Measurements from ENCODE around the gene NARS2.

DNA sequence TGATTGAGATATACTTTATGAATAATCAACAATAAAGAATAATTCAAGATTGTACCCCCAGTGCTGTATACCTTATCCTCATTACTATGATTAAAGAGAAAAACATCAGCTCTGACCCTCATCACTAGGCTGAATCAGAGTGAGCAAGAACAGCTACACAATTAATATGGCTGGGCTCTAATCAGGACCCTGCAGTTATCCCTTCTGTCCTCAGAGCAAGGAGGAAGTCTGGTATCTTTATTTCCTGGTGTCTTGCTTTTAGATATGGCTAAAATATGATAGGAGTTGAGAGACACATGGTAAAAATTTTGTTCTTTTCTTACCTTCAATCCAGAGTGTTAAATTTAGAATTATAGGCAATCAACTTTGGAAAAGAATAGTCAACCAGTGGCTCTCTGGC is 128.5 kb downstream of the NARS2 start:
- TF ChIP-seq, protein P1, sequence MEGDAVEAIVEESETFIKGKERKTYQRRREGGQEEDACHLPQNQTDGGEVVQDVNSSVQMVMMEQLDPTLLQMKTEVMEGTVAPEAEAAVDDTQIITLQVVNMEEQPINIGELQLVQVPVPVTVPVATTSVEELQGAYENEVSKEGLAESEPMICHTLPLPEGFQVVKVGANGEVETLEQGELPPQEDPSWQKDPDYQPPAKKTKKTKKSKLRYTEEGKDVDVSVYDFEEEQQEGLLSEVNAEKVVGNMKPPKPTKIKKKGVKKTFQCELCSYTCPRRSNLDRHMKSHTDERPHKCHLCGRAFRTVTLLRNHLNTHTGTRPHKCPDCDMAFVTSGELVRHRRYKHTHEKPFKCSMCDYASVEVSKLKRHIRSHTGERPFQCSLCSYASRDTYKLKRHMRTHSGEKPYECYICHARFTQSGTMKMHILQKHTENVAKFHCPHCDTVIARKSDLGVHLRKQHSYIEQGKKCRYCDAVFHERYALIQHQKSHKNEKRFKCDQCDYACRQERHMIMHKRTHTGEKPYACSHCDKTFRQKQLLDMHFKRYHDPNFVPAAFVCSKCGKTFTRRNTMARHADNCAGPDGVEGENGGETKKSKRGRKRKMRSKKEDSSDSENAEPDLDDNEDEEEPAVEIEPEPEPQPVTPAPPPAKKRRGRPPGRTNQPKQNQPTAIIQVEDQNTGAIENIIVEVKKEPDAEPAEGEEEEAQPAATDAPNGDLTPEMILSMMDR (IDR thresholded peaks at IDR 0.05; ENCODE audit: low read length), result no peak
- TF ChIP-seq EZH2phosphoT487 (IDR thresholded peaks at IDR 0.05; ENCODE audit: low read length), result no peak
- TF ChIP-seq EZH2 (optimal IDR thresholded peaks at IDR 0.05; ENCODE audit: low read depth, low read length), result no peak
